Fibroblast of peridontal ligament (primary cell): ENCODE data around the gene RNF166.

Experiments used
- DNase-seq: peaks from one replicate; pipeline ENCODE4 v3.0.0-alpha.2; 2010; ENCODE audit errors: extremely low read depth

The RNF166 gene

GRCh38 chr16:88652762-88653063 lies 53.5 kb downstream of the RNF166 start:
- DNase-seq: no peak

DNA sequence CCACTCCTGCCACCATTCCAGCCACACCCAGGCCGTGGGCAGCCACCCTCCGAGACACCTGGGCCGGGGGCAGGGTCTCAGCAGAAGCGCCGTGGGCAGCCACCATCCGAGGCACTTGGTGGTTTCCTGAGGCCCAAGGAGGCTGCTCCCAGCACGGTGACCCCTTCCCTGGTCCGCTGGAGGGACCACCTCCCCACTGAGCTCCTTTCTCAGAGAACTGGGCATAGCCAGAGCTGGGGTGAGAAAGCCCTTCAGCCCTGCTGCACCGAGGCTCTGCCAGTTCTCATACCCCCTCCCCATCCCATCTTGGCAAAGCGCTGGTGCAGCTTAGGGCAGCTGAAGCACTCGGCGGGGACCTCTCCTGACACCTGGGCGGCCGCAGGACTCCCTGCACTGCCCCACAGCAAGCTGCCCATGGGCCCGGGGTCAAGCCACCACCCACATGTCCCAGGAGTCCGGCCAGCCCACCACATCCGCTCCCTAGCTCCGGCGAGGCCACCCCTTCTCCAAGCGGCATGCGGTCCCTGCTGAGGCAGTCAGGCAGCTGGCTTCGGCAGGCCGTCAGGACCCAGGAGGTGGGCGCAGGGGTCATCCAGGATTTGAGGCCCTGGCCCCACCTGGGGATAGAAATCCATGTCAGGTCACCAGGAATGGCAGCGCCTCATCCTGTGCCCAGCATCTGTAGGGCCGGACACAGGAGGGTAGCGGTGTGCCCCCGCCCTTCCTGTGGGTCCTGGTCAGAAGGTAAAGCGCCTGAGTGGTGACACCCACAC lies 54.0 kb downstream of the RNF166 start:
- no peak for DNase-seq

DNA sequence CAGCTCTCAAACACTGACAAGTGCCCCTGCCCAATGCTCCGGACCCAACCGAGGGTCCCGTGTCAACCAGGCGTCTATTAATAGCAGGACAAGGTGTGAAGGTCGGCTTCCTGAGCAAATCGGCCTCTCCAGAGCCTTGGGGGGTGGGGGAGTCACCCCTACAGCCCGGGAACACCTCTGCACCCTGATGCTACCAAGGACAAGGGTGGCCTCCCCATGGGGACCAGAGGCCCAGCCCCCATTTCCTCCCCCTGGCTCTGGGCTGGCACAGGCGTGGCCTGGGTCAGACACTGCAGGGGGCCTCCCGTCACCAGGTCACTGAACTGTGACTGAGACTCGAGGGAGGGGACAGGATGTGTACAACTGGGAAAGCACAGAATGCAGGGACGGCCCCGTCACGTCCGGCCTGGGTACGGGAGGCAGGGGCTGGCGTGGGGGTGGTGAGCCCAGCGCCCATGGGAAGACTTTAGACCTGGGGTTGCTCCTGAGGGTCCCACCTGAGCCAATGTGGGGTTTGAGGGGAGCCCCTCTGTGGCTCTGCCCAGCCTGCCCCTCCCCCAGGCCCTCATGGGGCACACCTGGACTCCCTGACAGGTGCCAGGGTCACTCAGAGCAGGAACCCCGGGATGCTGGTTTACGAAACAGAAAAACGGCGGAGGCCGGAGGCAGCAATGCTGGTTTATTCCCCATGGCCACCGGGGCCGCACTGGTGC lies 54.8 kb downstream of the RNF166 start:
- no peak for DNase-seq

DNA sequence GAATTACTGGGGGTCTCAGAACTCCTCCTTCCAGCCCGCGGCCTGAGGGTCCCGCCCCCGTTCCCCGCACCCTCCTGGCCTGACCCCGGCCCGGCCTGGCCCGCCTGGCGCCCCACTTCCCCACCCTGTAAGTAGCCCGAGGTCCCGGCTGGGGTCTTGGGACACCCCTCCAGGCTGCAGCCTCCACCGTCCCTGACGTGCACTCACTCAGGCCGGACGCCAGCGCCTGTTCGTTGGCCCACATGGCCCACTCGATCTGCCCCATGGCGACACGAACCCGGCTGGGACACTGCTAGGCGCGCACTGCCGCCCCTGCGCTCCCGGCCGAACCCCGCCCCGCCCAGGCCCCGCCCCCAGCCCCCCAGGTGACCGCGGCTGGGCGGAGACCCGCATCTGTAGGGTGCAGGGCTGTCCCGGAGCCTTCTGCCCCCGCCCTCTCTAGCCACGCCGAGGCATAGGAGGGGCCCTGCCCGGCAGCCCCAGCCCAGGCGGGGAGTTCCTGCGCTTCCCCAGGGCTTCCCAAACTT lies 55.4 kb downstream of the RNF166 start, which contains the start of gene CYBA:
TSS of gene CYBA (minus strand) at position 305 of the 527 bp plus-strand sequence. CDS start at position 265, 40 bp downstream.
- DNase-seq: peak; percentile 40

DNA sequence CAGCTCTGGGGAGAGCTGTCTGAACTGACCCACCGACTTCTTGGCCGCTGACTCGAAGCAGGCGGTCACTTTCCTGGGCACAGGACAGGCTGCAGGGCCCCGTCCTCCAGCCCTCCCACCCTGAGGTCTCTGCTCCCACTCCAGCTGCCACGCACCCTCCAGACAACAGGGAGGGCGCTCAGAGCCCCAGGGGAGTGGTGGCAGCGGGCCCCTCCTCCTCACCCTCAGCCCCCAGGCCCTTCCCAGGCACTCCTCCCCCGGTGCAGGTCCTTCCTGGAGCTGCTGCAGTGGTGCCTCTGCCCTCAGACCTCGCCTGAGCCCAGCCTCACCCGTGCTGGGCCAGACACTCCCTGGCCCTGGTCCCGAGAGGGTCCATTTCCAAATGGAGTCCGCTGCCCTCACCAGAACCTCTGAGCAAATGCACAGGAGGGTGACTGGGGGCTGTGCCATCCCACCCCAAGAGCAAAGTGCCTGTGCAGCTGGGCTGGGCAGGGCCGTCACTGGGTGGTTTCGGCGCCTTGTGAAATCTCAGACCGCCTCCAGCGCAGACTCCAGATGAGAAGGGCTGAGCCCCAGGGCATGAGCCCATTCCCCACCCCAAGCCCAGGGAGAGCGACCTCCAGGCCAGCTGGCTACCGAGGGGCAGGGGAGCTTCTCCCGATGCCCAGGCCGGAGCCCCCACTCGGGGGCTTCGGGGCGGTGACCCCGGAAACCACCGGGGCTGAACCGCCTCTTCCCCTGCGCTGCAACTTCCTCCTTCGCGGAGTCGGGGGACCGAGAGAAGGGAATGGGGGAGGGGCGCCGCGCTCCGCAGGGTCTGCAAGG lies 56.1 kb downstream of the RNF166 start:
- no peak for DNase-seq

- no peak for DNase-seq
Observed at GRCh38 chr16:88649195-88649923, 56.8 kb downstream of the RNF166 start.

GRCh38 chr16:88647178-88648070 lies 58.8 kb downstream of the RNF166 start:
- no peak for DNase-seq
